Measurements from ENCODE around the gene SYTL1.

The SYTL1 gene

DNA sequence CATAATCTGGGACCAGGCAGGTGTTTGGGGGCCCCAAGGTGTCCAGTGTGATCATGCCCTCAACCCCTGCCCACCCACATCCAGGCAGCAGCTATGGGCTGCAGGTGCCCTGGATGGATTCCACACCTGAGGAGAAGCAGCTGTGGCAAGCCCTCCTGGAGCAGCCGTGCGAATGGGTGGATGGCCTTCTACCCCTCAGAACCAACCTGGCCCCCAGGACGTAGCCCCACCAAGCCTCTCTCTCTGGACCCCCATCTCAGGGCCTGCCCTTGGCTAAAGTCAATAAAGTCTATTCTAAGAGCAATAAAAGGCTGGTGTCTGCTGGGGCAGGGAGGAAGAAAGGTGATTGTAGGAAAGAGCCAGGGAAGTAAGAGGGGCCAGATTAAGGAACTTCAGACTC is 11.8 kb downstream of the SYTL1 start:
- H3K36me3 ChIP-seq, result no peaks in the 10 kb centered on the region
- DNase-seq, result no peak
- no peaks in the 10 kb centered on the region for H3K4me1 ChIP-seq
- H3K27me3 ChIP-seq, result no peaks in the 10 kb centered on the region
- TF ChIP-seq, protein P1, sequence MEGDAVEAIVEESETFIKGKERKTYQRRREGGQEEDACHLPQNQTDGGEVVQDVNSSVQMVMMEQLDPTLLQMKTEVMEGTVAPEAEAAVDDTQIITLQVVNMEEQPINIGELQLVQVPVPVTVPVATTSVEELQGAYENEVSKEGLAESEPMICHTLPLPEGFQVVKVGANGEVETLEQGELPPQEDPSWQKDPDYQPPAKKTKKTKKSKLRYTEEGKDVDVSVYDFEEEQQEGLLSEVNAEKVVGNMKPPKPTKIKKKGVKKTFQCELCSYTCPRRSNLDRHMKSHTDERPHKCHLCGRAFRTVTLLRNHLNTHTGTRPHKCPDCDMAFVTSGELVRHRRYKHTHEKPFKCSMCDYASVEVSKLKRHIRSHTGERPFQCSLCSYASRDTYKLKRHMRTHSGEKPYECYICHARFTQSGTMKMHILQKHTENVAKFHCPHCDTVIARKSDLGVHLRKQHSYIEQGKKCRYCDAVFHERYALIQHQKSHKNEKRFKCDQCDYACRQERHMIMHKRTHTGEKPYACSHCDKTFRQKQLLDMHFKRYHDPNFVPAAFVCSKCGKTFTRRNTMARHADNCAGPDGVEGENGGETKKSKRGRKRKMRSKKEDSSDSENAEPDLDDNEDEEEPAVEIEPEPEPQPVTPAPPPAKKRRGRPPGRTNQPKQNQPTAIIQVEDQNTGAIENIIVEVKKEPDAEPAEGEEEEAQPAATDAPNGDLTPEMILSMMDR (IDR thresholded peaks at IDR 0.05; ENCODE audit: low read depth, low read length), result no peak
- H3K9me3 ChIP-seq, result no peaks in the 10 kb centered on the region
- no peak overlapping the region for H3K4me3 ChIP-seq (ENCODE audit: low read depth, low read length)

DNA sequence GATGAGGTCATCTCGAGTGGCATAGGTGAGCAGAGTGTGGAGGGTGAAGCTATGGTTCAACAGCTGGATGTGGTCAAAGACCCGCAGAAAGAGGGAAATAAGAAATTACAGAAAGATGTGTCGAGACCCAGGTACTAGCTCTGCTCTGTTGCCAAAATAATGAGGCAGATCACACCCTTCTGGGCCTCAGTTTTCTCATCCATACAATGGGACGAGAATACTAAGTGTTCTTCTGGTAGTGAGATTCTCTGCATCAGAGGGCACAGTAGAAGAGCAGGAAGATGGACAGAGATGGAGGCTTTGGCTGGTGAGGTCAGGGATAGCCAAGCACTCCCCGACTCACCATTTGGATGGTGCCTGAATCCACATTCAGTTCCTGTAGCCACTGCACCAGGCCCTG is 13.9 kb downstream of the SYTL1 start:
- Histone ChIP-seq H3K4me3 (ENCODE audit: low read depth, low read length) (no peak overlapping the region), H3K27me3 (no peaks in the 10 kb centered on the region), H3K36me3 (no peaks in the 10 kb centered on the region), H3K9me3 (no peaks in the 10 kb centered on the region), H3K4me1 (no peaks in the 10 kb centered on the region)
- DNase-seq, result no peak
- TF ChIP-seq, protein P1 (IDR thresholded peaks at IDR 0.05; ENCODE audit: low read depth, low read length), result no peak

DNA sequence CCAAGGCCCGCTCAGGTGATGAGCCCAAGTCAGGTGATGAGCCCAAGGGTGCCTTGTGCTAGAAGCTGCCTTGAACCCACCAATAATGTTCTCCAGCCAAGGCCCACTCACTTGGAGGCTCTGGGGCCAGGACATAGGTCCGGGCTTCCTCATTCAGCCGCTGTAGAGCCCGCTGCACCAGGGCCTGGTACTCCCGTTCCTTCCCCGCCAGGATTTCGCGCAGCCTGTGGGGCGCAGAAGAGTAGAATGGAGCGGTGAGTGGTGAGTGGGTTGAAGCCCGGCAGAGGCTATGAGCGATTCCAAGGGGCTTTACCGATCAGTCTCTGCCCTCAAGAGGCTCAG is 14.4 kb downstream of the SYTL1 start:
- Histone ChIP-seq H3K36me3 (no peaks in the 10 kb centered on the region), H3K9me3 (no peaks in the 10 kb centered on the region), H3K27me3 (no peaks in the 10 kb centered on the region), H3K4me3 (ENCODE audit: low read depth, low read length) (no peak overlapping the region), H3K4me1 (no peaks in the 10 kb centered on the region)
- TF ChIP-seq, protein P1 (IDR thresholded peaks at IDR 0.05; ENCODE audit: low read depth, low read length), result no peak
- DNase-seq, result no peak

DNA sequence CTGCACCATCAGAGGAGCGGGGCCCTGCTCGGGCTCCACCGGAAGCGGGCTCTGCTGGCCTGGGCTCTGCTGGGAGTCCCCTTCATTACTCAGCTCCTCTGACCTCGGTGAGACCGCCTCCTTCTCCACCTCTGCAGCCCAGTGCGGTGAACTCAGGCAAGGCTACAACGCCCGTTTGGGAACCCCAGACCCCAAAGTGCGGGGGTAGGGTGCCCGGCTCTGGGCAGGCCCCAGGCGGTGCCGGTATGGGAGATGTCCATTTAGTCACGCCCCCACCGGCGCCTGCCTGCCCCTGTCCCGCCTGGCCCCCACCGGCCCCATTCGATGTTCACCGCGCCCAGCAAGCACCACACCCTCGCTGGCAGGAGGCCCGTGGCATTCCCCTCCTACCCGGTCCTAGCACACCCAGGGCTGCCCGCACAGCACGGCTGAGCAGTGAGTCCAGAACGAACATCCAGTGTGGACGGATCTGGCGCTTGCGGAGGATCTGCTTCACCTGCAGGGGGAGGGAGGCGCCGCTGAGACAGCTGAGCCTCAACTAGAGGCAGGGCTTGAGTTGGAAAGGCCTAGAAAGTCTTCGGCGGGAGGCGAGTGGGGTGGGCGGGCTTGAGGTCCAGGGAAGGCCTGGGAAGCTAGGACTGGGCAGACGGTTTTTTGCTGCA is 14.9 kb downstream of the SYTL1 start:
- no peaks in the 10 kb centered on the region for H3K36me3 ChIP-seq
- H3K4me3 ChIP-seq (ENCODE audit: low read depth, low read length), result no peak overlapping the region
- no peaks in the 10 kb centered on the region for H3K9me3 ChIP-seq
- H3K4me1 ChIP-seq, result no peaks in the 10 kb centered on the region
- TF ChIP-seq, protein P1 (IDR thresholded peaks at IDR 0.05; ENCODE audit: low read depth, low read length), result no peak
- no peak for DNase-seq
- no peaks in the 10 kb centered on the region for H3K27me3 ChIP-seq

DNA sequence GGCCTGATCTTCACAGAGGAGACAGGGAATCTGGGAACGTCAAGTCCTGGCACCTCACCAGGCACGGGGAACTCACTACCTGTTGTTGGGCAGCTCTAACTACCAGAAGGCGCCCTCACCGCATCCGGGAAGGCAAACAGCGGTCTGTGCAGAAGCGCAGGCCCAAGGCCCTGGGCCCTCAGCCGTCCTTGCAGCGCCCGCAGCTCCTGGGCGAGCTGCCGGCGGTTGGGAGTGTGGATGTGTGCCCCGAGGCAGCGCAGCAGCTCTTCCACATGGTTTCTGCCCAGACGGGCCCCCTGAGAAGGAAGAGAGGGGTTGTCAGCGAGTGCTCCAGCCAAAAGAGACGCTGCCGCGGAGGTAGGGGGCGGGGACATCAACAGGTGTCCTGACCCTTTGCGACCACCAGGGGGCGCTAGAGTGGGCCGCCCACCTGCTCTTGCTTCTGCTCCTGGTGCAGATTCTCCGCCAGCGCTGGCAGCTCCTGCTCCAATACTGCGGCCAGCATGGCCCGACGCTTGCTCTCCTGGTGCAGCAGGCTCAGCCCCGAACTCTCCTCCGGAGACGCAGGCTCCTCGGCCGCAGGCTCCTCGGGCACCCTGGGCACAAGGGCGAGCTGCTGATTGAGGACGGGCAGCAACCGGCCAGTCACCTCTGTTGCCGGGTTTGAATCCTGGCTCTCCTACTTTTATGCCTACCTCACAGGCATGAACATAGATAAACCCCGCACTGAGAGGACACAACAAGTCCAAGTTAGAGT is 15.6 kb downstream of the SYTL1 start:
- Histone ChIP-seq H3K27me3 (no peaks in the 10 kb centered on the region), H3K9me3 (no peaks in the 10 kb centered on the region), H3K4me3 (ENCODE audit: low read depth, low read length) (no peak overlapping the region), H3K4me1 (no peaks in the 10 kb centered on the region), H3K36me3 (no peaks in the 10 kb centered on the region)
- TF ChIP-seq, protein P1 (IDR thresholded peaks at IDR 0.05; ENCODE audit: low read depth, low read length), result peak; percentile 69
- DNase-seq, result peak; percentile 68
